IMR-90 (cell line): ENCODE results near the gene PHOX2A. TPM values are rescaled to one million over a fixed set of nuclear protein-coding genes. Genes with fewer than 3 reads are reported as not detected.

Source experiments
- ATAC-seq: fragments of 200-7000 bp; cut with Tn5 transposase; 2 replicates; pipeline ENCODE4 v1.9.1; 2020; ENCODE audit warnings: low read depth, mild to moderate bottlenecking, moderate library complexity
- BruUV-seq: library from RNA; stranded (reverse); fragments of 400-500 nt; replicated peaks from 2 replicates; lab custom pipeline; 2021; lab: Mats Ljungman, UMichigan
- CTCF ChIA-PET: fragments of 300-600 bp; formaldehyde crosslinking; extraction: SDS; loops from one replicate; lab custom pipeline; 2021; ENCODE audit warnings: antibody characterized with exemption; lab: Yijun Ruan, JAX
- POLR2A ChIA-PET: fragments of 300-600 bp; sonication (Branson Sonifier 250); formaldehyde crosslinking; loops from one replicate; lab custom pipeline; 2022; ENCODE audit warnings: antibody characterized with exemption; ENCODE audit not compliant: unreplicated experiment; lab: Charles Lee
- DNase-seq: peaks from one replicate; pipeline ENCODE4 v3.0.0; 2013
- H2AFZ ChIP-seq: replicated peaks from 2 replicates; pipeline ENCODE3; 2013; ENCODE audit warnings: low read length, mild to moderate bottlenecking; ENCODE audit not compliant: poor library complexity
- H2AK5ac ChIP-seq: 2 replicates; pipeline ENCODE4 v1.6.1; 2013; ENCODE audit warnings: low read depth, low read length, inconsistent platforms
- H2AK9ac ChIP-seq: replicated peaks from 2 replicates; pipeline ENCODE3; 2013; ENCODE audit warnings: mild to moderate bottlenecking, low read depth, low read length, moderate library complexity; ENCODE audit not compliant: poor library complexity
- H2BK120ac ChIP-seq: 2 replicates; pipeline ENCODE4 v1.6.1; 2013; ENCODE audit warnings: low read depth, low read length, inconsistent platforms
- H2BK15ac ChIP-seq: 3 replicates; pipeline ENCODE4 v1.6.1; 2013; ENCODE audit warnings: low read depth, low read length, inconsistent platforms
- H2BK20ac ChIP-seq: 2 replicates; pipeline ENCODE4 v1.6.1; 2013; ENCODE audit warnings: low read depth, mild to moderate bottlenecking, inconsistent platforms, low read length, moderate library complexity
- H2BK5ac ChIP-seq: 2 replicates; pipeline ENCODE4 v1.6.1; 2013; ENCODE audit warnings: mild to moderate bottlenecking, low read depth, low read length, inconsistent platforms; ENCODE audit not compliant: poor library complexity, severe bottlenecking
- H3K14ac ChIP-seq: replicated peaks from 2 replicates; pipeline ENCODE4 v1.6.1; 2013; ENCODE audit warnings: low read depth, low read length, inconsistent platforms
- H3K18ac ChIP-seq: 2 replicates; pipeline ENCODE4 v1.6.1; 2013; ENCODE audit warnings: low read depth, low read length, control low read depth
- H3K23ac ChIP-seq: 2 replicates; pipeline ENCODE4 v1.6.1; 2013; ENCODE audit warnings: low read depth, low read length, inconsistent platforms
- H3K27ac ChIP-seq: 2 replicates; pipeline ENCODE4 v1.5.1; 2013; ENCODE audit warnings: mild to moderate bottlenecking, control low read depth, low read length; ENCODE audit not compliant: insufficient read depth
- H3K27me3 ChIP-seq: 2 replicates; pipeline ENCODE4 v1.6.1; 2013; ENCODE audit warnings: low read length; ENCODE audit not compliant: control insufficient read depth, insufficient read depth
- H3K36me3 ChIP-seq: 2 replicates; pipeline ENCODE4 v1.6.1; 2013; ENCODE audit warnings: low read length, mixed read lengths; ENCODE audit not compliant: control insufficient read depth, insufficient read depth
- H3K4ac ChIP-seq: 2 replicates; pipeline ENCODE4 v1.6.1; 2013; ENCODE audit warnings: low read depth, low read length, inconsistent platforms
- H3K4me1 ChIP-seq: 2 replicates; pipeline ENCODE4 v1.6.1; 2013; ENCODE audit warnings: low read length, mixed read lengths; ENCODE audit not compliant: control insufficient read depth, insufficient read depth
- H3K4me2 ChIP-seq: 2 replicates; pipeline ENCODE4 v1.6.1; 2013; ENCODE audit warnings: low read depth, mild to moderate bottlenecking, control low read depth, low read length, moderate library complexity
- H3K4me3 ChIP-seq: 2 replicates; pipeline ENCODE4 v1.5.1; 2013; ENCODE audit warnings: low read depth, mild to moderate bottlenecking, control low read depth, low read length, moderate library complexity; ENCODE audit not compliant: insufficient read depth
- H3K56ac ChIP-seq: 2 replicates; pipeline ENCODE4 v1.6.1; 2013; ENCODE audit warnings: low read length, inconsistent platforms; ENCODE audit not compliant: insufficient read depth; ENCODE audit errors: extremely low read depth
- H3K79me1 ChIP-seq, 2 experiments: 2 replicates each; pipeline ENCODE4 v1.6.1; 2013; ENCODE audit warnings: low read length in 2 of 2, inconsistent platforms in 1 of 2, low read depth in 1 of 2
- H3K9ac ChIP-seq: 2 replicates; pipeline ENCODE4 v1.6.1; 2013; ENCODE audit warnings: low read depth, low read length, control low read depth
- H3K9me1 ChIP-seq: 2 replicates; pipeline ENCODE4 v1.6.1; 2013; ENCODE audit warnings: low read length, inconsistent platforms; ENCODE audit not compliant: insufficient read depth
- H3K9me3 ChIP-seq: 2 replicates; pipeline ENCODE4 v1.6.1; 2013; ENCODE audit warnings: low read length; ENCODE audit not compliant: control insufficient read depth, insufficient read depth
- H4K20me1 ChIP-seq: 2 replicates; pipeline ENCODE4 v1.6.1; 2013; ENCODE audit warnings: low read length, inconsistent platforms; ENCODE audit not compliant: insufficient read depth
- H4K5ac ChIP-seq: 2 replicates; pipeline ENCODE4 v1.6.1; 2013; ENCODE audit warnings: mild to moderate bottlenecking, low read depth, low read length, control low read depth
- H4K8ac ChIP-seq, 2 experiments: 2 replicates each; pipeline ENCODE4 v1.6.1; 2013; ENCODE audit warnings: low read depth in 2 of 2, low read length in 2 of 2, control low read depth in 1 of 2, inconsistent platforms in 1 of 2
- H4K91ac ChIP-seq: 2 replicates; pipeline ENCODE4 v1.6.1; 2013; ENCODE audit warnings: low read depth, low read length, inconsistent platforms; ENCODE audit not compliant: insufficient read depth
- BHLHE40 ChIP-seq: fragments of 150-350 bp; IDR thresholded peaks from 2 replicates; pipeline ENCODE4 v1.6.1; 2016; ENCODE audit warnings: mild to moderate bottlenecking, low read depth, low read length
- CEBPB ChIP-seq: IDR thresholded peaks from 2 replicates; pipeline ENCODE4 v1.6.1; 2012; ENCODE audit warnings: low read depth, low read length, improper control_type of control experiment
- CHD1 ChIP-seq: IDR thresholded peaks from 2 replicates; pipeline ENCODE4 v1.6.1; 2012; ENCODE audit warnings: low read depth, low read length, improper control_type of control experiment
- ELK1 ChIP-seq: fragments of 150-350 bp; IDR thresholded peaks from 2 replicates; pipeline ENCODE4 v1.6.1; 2016; ENCODE audit warnings: low read depth, mild to moderate bottlenecking, low read length, moderate library complexity, borderline replicate concordance
- FOS ChIP-seq: fragments of 150-350 bp; IDR thresholded peaks from 2 replicates; pipeline ENCODE4 v1.6.1; 2016; ENCODE audit warnings: low read depth, low read length
- MAFK ChIP-seq: IDR thresholded peaks from 2 replicates; pipeline ENCODE4 v1.6.1; 2012; ENCODE audit warnings: low read depth, low read length, improper control_type of control experiment
- MAZ ChIP-seq: IDR thresholded peaks from 2 replicates; pipeline ENCODE4 v1.6.1; 2012; ENCODE audit warnings: low read depth, mild to moderate bottlenecking, low read length, improper control_type of control experiment, moderate library complexity, borderline replicate concordance
- NFE2L2 ChIP-seq: fragments of 150-350 bp; IDR thresholded peaks from 2 replicates; pipeline ENCODE4 v1.6.1; 2016; ENCODE audit warnings: low read depth, mild to moderate bottlenecking, low read length
- POLR2A ChIP-seq: IDR thresholded peaks from 2 replicates; pipeline ENCODE4 v1.6.1; 2012; ENCODE audit warnings: mild to moderate bottlenecking, low read depth, low read length
- RAD21 ChIP-seq: IDR thresholded peaks from 2 replicates; pipeline ENCODE4 v1.6.1; 2012; ENCODE audit warnings: low read length, improper control_type of control experiment
- RCOR1 ChIP-seq: IDR thresholded peaks from 2 replicates; pipeline ENCODE4 v1.6.1; 2012; ENCODE audit warnings: mild to moderate bottlenecking, low read length, improper control_type of control experiment; ENCODE audit not compliant: insufficient replicate concordance
- RFX5 ChIP-seq: IDR thresholded peaks from 2 replicates; pipeline ENCODE4 v1.8.0; 2012; ENCODE audit warnings: low read depth, mild to moderate bottlenecking, low read length, moderate library complexity
- SMC3 ChIP-seq: fragments of 150-350 bp; IDR thresholded peaks from 2 replicates; pipeline ENCODE4 v1.6.1; 2016; ENCODE audit warnings: low read depth, mild to moderate bottlenecking, antibody characterized with exemption, low read length, moderate library complexity
- WGBS, 2 experiments: methylation state at CpG; one replicate each; pipeline versions ENCODE4 v1.1.5 to v1.1.7; 2013; ENCODE audit warnings: missing lambda C conversion rate in 2 of 2; ENCODE audit not compliant: insufficient read length in 1 of 2; ENCODE audit errors: extremely low coverage in 2 of 2; 5-methylcytosine and 5-hydroxymethylcytosine counted together
- dilution Hi-C: fragments of 300-500 bp; cut with HindIII; formaldehyde crosslinking; loops from one replicate; pipeline ENCODE4 v1.14.3; 2018; ENCODE audit warnings: low sequenced_read_pairs; ENCODE audit not compliant: unreplicated experiment
- in situ Hi-C: fragments of 300-500 bp; cut with MboI; formaldehyde crosslinking; loops from 3 replicates; pipeline ENCODE4 v1.14.3; 2019; ENCODE audit warnings: low sequenced_read_pairs, inconsistent platforms, mixed read lengths
- intact Hi-C: fragments of 100-400 bp; cut with micrococcal nuclease; formaldehyde crosslinking; loops from 2 replicates; pipeline ENCODE4 v1.10.0; 2022
- polyA plus RNA-seq, 3 experiments: library from polyadenylated mRNA; depleted of rRNA; stranded (reverse); fragments of >200 nt; gene quantifications; 2 replicates each; pipeline ENCODE4 v1.2.3, GENCODE V29; 2012; ENCODE audit warnings: low replicate concordance in 1 of 3
- total RNA-seq: library from RNA; depleted of rRNA; stranded (reverse); fragments of >200 nt; gene quantifications from 2 replicates; pipeline ENCODE4 v1.2.3, GENCODE V29; 2012
- TF ChIP-seq, protein P1 (sequence below): conservative IDR thresholded peaks from 2 replicates; pipeline ENCODE4 v1.5.1; 2012; ENCODE audit warnings: mild to moderate bottlenecking, low read depth, low read length, improper control_type of control experiment

The PHOX2A gene
- total and polyA plus RNA-seq, 2 of the 4 experiments (the other 2 are of a cell fraction): not detected

GRCh38 chr11:72221386-72222075 lies 22.4 kb downstream of the PHOX2A start (continued):
- no peak for TF ChIP-seq BHLHE40

GRCh38 chr11:72220696-72221363 lies 23.1 kb downstream of the PHOX2A start:
- no TSS peak for BruUV-seq
- Histone ChIP-seq H3K9me1 (peaks cover 4% of the 10 kb centered on the region; the same call in 1 of the 2 replicates), H4K91ac (no peak overlapping the region), H3K9me3 (no peaks in the 10 kb centered on the region), H3K27ac (no peak overlapping the region), H2AK9ac (no peak overlapping the region), H3K56ac (no peak overlapping the region), H3K4ac (no peak overlapping the region), H3K27me3 (peaks cover 29% of the 10 kb centered on the region), H3K23ac (no peak overlapping the region), H2BK15ac (no peak overlapping the region), H2BK5ac (no peak overlapping the region), H2AK5ac (no peak overlapping the region; the same call in 1 of the 2 replicates), H2BK20ac (no peak overlapping the region), H3K4me1 (peaks cover 4% of the 10 kb centered on the region; the same call in 1 of the 2 replicates), H4K5ac (no peak overlapping the region), H4K20me1 (peaks cover 8% of the 10 kb centered on the region), H3K9ac (no peak overlapping the region), H3K18ac (no peak overlapping the region), H3K14ac (no peak overlapping the region), H2BK120ac (no peak overlapping the region), H3K36me3 (no peaks in the 10 kb centered on the region), H2AFZ (no peak overlapping the region), H4K8ac (no peak overlapping the region), H3K4me3 (no peak overlapping the region), H3K79me1 (peaks cover 11 to 15% of the 10 kb centered on the region in 2 experiments; a peak in 3 of 4 replicates), H3K4me2 (no peak overlapping the region)
- ChIA-PET CTCF (no interaction called here), POLR2A (no interaction called here)
- in situ Hi-C loops: no loop called here
- no peak for ATAC-seq
- dilution Hi-C loops: no loop called here
- DNase-seq: no peak
- intact Hi-C loops: no loop called here
- WGBS, 2 experiments: 86% methylated on average over 4 of the region's 10 CpGs; no CpG with 5 or more reads in 1 of the 2 experiments
- TF ChIP-seq ELK1 (no peak), NFE2L2 (no peak), FOS (no peak), MAFK (no peak), POLR2A (no peak), RCOR1 (no peak), SMC3 (no peak), RFX5 (no peak), CEBPB (no peak), CHD1 (no peak), BHLHE40 (no peak), MAZ (no peak), RAD21 (no peak)
- TF ChIP-seq, protein P1, sequence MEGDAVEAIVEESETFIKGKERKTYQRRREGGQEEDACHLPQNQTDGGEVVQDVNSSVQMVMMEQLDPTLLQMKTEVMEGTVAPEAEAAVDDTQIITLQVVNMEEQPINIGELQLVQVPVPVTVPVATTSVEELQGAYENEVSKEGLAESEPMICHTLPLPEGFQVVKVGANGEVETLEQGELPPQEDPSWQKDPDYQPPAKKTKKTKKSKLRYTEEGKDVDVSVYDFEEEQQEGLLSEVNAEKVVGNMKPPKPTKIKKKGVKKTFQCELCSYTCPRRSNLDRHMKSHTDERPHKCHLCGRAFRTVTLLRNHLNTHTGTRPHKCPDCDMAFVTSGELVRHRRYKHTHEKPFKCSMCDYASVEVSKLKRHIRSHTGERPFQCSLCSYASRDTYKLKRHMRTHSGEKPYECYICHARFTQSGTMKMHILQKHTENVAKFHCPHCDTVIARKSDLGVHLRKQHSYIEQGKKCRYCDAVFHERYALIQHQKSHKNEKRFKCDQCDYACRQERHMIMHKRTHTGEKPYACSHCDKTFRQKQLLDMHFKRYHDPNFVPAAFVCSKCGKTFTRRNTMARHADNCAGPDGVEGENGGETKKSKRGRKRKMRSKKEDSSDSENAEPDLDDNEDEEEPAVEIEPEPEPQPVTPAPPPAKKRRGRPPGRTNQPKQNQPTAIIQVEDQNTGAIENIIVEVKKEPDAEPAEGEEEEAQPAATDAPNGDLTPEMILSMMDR: no peak
